Measurements from ENCODE around the gene RITA1. TPM values are rescaled to one million over a fixed set of nuclear protein-coding genes. Genes with fewer than 3 reads are reported as not detected.
A peak's percentile ranks its signal among the peaks of the same experiment; 100 is the strongest.

Gene RITA1
- total RNA-seq, 3 donors from 2014 or later: 24.6 to 31.0 (median 27.5) TPM

DNA sequence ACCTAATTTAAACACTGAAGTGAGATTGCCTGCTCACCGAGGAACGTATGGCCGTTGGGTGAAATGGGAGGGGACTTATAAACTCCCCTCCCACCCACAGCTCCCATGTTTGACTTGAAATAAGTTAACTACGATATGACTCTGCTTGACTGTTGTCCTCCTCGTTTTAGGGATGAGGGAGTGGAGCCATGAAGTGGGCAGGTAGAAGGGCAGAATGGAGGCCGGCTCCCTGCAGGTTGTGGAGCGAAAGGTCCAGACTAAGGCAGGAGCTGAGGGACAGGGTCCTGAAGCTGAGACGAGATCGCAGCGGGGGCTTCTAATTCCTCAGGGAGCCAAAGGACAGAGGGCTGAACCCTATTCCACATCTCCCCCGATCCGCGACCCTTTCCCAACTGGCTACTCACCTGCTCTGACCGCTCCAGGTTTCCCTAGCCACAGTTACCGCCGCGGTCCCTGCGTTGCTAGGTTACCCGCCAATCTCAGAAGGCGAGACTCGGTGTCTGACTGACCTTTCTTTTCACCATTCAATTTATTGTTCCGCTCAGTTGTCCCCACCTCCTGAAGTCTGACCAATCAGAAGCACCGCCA is 35.2 kb downstream of the RITA1 start:
- H3K4me3 Mint-ChIP-seq: peak overlapping the region; percentile 92
- ATAC-seq (no peak), DNase-seq (no peak)
- H3K36me3 Mint-ChIP-seq (ENCODE audit: insufficient read depth): no peaks in the 10 kb centered on the region
- H3K4me1 Mint-ChIP-seq (ENCODE audit: low read depth): peaks cover 36% of the 10 kb centered on the region
- H3K27me3 Mint-ChIP-seq (ENCODE audit: low read depth): no peaks in the 10 kb centered on the region
- H3K9me3 Mint-ChIP-seq: no peaks in the 10 kb centered on the region

DNA sequence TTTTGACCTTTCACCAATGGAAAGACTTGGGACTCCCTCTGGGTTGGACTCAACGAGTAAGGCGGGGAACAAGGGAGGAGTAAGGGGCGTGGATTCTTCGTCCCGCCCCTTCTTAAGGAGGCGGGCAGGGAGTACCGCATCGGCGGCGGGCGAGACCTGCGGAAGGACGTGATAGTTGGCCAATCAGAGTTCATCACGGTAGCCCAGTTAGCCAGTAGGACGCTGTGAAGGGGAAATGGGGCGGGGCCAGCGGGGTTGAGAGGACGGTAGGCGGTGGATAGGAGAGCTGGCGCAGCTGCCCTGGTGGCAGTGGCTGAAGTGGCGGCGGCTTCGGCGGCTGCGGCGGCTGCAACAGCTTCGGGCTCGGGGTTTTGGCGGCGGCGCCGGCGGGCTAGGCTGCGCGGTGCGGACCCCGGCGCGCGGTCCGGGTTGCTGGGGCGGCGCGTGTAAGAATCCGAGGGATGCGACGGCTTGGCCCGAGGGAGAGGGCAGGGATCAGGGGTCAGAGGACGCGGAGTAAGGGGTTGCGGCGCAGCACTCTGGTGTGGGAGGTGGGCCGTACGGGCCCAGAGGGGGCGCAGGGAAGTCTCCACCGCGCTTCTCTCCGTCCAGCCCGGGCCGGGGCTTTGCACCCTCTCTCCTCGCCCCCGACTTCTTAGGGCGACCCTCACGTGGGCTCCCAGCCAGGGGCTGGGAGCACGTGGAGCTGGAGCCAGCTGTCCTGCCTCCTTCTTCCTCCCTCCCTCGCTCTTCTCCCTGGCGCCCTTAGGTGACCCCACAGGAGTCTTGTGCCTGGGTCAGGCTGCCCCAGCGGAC is 35.9 kb downstream of the RITA1 start, which contains the start of gene TPCN1:
Gene TPCN1 (plus strand): TSS at position 284 of the 816 bp plus-strand sequence. CDS start 5,389 bp downstream, outside the sequence.
- Mint-ChIP-seq H3K36me3 (ENCODE audit: insufficient read depth) (no peaks in the 10 kb centered on the region), H3K27me3 (ENCODE audit: low read depth) (no peaks in the 10 kb centered on the region), H3K4me3 (peak within 1 kb of the TSS; percentile 92), H3K9me3 (no peaks in the 10 kb centered on the region), H3K4me1 (ENCODE audit: low read depth) (peaks cover 34% of the 10 kb centered on the region)
- peak; percentile 96 for ATAC-seq
- DNase-seq: peak; percentile 98

DNA sequence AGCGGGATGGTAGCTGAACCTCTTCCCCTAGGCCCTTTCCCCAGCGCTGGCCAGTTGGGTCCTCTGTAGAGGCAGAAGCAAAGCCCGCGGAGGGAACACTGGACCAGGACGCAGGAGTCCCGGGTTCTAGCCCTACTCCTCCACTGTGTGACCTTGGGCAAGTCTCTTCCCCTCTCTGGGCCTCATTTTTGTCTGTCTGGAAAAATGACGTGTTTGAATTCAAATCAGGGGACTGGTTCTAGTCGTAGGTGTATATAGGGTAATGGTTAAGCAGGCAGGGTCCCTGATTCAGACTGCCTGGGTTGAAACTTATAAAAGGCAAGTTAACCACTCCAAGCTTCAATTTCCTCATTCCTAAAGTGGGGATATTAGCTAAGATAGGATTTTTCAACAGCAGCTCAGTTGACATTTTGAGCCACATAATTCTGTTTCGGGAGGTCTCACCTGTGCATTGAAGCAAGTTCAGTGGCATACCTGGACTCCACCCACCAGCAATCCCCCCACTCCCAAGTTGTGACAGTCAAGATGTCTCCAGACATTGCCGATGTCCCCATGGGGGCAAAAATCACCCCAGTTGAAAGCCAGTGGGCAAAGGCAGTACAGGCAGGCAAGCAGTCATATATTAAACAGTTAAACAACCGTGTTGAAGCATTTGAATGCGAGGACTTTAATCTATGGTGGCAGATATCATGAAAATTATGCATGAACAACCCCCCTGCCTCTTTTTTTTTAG is 36.6 kb downstream of the RITA1 start:
- Mint-ChIP-seq H3K4me1 (ENCODE audit: low read depth) (peaks cover 32% of the 10 kb centered on the region), H3K36me3 (ENCODE audit: insufficient read depth) (no peaks in the 10 kb centered on the region)
- ATAC-seq: peak in 1 of 2 donors; percentile 2

DNA sequence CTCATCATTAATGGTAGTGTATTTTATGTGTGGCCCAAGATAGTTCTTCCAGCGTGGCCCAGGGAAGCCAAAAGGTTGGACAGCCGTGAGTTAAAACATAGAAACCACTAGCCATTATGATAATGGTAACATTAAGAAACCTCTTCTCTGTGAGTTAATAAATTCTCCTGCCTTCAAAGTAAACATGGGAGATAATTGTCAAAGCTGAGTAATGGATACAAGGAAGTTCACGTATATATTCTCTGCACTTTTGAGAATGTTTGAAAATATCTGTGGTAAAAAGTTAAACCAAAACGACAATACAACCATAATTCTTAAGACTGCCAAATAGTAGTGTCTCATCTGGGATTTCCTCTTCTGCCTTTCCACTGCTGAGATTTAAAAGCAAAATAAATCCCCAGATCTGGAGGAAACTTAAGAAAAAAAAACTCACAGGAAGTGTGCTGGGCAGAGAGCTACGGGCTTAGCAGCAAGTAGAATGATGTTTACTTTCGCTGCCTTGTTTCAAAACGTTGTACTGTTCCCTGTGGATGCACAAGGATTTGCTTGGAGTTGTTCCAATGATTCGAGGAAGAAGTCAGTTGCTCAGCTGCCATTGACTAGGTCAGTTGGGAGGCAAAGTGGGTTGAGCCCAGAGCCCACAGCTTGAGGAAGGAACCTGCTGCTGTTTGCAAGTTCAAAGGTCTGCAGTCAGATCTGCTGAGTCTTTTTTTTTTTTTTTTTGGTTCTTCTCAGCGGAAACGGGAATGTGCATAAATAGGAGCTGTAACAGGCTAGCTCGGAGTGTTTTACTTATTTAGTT is 37.4 kb downstream of the RITA1 start:
- Mint-ChIP-seq H3K4me1 (ENCODE audit: low read depth) (peaks cover 24% of the 10 kb centered on the region), H3K27me3 (ENCODE audit: low read depth) (no peaks in the 10 kb centered on the region), H3K9me3 (no peaks in the 10 kb centered on the region), H3K4me3 (peak overlapping the region; percentile 92), H3K36me3 (ENCODE audit: insufficient read depth) (no peaks in the 10 kb centered on the region)
- ATAC-seq: no peak
- no peak for DNase-seq

More for the DNA sequence above, 36.6 kb downstream of the RITA1 start:
- no peaks in the 10 kb centered on the region for H3K9me3 Mint-ChIP-seq
- no peak for DNase-seq
- peak overlapping the region; percentile 92 for H3K4me3 Mint-ChIP-seq
- no peaks in the 10 kb centered on the region for H3K27me3 Mint-ChIP-seq (ENCODE audit: low read depth)

DNA sequence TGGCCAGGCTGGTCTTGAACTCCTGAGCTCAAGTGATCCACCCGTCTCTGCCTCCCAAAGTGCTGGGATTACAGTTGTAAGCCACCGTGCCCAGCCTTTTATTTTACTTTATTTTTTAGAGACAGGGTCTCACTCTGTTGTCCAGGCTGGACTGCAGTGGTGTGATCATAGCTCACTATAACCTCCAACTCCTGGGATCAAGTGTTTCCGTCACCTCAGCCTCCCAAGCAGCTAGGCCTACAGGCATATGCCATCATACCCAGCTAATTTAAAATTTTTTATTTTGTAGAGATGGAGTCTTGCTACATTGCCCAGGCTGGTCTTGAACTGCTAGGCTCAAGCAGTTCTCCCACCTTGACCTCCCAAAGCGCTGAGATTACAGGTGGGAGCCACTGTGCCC is 39.4 kb downstream of the RITA1 start:
- ATAC-seq (no peak), DNase-seq (no peak)
- Mint-ChIP-seq H3K9me3 (no peaks in the 10 kb centered on the region), H3K4me1 (ENCODE audit: low read depth) (peaks cover 39% of the 10 kb centered on the region), H3K36me3 (ENCODE audit: insufficient read depth) (peaks cover 4% of the 10 kb centered on the region), H3K4me3 (no peak overlapping the region), H3K27me3 (ENCODE audit: low read depth) (no peaks in the 10 kb centered on the region)

DNA sequence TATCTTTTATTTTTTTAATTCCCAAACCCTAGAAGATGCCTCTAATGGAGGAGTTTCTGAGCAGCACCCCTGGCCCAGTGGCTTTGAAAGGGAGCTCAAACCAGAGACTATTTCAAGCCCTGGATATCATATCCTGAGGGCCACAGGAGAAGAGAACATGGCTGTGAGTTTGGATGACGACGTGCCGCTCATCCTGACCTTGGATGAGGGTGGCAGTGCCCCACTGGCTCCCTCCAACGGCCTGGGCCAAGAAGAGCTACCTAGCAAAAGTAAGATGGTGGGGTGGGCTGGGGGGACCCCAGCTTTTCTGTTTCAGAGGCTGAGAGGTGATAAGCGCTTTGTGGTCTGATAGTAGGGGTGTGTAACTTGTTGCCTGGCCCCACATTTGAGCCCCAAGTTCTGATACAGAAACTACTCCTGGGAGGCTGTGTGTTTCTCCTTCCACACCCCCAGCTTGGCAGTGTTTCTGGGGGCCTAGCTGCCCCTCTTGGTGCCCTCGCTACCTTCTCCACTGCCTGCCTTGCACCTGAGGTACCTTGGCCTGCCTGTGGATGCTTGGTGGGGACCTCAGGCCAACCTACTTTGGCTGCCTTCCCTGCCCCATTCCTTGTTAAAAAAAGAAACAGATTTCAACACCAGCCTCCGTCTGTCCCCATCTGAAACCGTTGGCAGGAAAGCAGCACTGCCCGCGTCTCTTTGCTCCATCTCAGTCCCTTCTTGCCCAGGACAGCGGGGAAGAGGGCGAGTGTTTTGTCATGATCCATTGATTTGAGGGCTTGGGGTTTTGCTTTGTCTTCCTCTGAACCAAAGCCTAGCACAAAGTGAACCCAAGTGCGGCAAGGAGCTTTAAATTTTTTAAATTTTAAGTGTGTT is 41.4 kb downstream of the RITA1 start:
- no peak overlapping the region for H3K4me3 Mint-ChIP-seq

DNA sequence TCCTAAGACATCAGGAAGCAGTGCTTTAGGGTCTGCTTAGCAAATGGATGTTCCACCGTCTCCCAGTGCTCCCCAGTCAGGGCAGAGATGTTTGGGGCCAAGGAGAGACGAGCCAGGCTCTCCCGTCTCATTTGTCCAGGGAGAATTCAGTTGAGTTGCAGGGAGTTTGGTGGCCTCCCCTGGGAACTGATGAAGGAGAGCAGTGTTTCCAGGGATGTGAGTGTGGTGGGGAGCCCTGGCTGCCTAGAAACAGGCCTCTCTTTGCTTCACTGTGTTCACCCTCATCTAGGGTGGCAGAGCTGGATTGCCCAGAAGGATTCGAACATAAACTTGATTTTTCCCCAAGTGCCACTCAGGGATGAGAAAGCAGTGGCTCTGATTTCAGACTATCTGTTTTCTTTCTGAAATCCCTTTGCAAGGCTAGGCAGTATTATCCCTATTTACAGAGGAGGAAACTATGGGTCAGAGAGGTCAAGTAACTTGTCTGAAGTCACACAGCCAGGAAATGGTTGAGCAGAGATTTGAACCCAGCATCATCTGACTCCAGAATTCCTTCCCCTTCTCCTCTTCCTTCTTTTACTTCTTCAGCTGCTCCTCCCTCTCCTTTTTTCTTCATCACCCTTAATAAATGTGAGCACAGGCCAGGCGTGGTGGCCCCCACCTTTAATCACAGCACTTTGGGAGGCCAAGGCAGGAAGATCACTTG is 42.3 kb downstream of the RITA1 start:
- DNase-seq (no peak), ATAC-seq (no peak)
- H3K9me3 Mint-ChIP-seq: no peaks in the 10 kb centered on the region
- no peak overlapping the region for H3K4me3 Mint-ChIP-seq
- peaks cover 12% of the 10 kb centered on the region for H3K36me3 Mint-ChIP-seq (ENCODE audit: insufficient read depth)
- no peaks in the 10 kb centered on the region for H3K27me3 Mint-ChIP-seq (ENCODE audit: low read depth)
- H3K4me1 Mint-ChIP-seq (ENCODE audit: low read depth): peaks cover 45% of the 10 kb centered on the region

More for the DNA sequence above, 41.4 kb downstream of the RITA1 start:
- DNase-seq (no peak), ATAC-seq (no peak)
- H3K4me1 Mint-ChIP-seq (ENCODE audit: low read depth): peaks cover 47% of the 10 kb centered on the region
- H3K36me3 Mint-ChIP-seq (ENCODE audit: insufficient read depth): peaks cover 12% of the 10 kb centered on the region
- no peaks in the 10 kb centered on the region for H3K27me3 Mint-ChIP-seq (ENCODE audit: low read depth)
- H3K9me3 Mint-ChIP-seq: no peaks in the 10 kb centered on the region

DNA sequence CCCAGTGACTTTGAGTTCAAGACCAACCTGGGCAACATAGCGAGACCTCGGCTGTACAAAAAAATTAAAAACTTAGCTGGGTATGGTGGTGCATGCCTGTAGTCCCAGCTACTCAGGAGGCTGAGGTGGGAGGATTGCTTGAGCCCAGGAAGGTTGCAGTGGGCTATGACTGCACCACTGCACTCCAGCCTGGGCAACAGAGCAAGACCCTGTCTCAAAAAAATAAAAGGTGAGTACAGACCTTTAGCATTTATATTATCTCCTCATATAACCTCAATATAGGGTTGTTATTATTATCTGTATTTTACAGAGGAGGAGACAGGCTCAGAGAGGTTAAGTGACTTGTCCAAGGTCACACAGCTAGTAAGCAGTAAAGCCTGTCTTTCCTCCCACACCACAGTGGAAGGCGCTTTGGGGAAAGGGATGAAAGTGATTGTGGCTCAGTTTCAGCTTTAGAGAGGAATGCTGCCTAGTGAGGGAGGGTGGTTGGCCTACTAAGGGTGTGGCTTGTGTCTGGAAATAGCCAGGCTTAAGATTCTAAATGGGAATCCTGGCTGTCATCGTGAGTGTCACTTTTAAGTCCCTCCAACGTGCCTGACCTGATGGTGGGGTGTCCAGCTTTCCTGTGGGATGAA is 43.0 kb downstream of the RITA1 start:
- no peak for ATAC-seq
- H3K9me3 Mint-ChIP-seq: no peaks in the 10 kb centered on the region
- no peak overlapping the region for H3K4me3 Mint-ChIP-seq
- peaks cover 14% of the 10 kb centered on the region for H3K36me3 Mint-ChIP-seq (ENCODE audit: insufficient read depth)
- DNase-seq: no peak
- H3K4me1 Mint-ChIP-seq (ENCODE audit: low read depth): peaks cover 47% of the 10 kb centered on the region
- no peaks in the 10 kb centered on the region for H3K27me3 Mint-ChIP-seq (ENCODE audit: low read depth)

DNA sequence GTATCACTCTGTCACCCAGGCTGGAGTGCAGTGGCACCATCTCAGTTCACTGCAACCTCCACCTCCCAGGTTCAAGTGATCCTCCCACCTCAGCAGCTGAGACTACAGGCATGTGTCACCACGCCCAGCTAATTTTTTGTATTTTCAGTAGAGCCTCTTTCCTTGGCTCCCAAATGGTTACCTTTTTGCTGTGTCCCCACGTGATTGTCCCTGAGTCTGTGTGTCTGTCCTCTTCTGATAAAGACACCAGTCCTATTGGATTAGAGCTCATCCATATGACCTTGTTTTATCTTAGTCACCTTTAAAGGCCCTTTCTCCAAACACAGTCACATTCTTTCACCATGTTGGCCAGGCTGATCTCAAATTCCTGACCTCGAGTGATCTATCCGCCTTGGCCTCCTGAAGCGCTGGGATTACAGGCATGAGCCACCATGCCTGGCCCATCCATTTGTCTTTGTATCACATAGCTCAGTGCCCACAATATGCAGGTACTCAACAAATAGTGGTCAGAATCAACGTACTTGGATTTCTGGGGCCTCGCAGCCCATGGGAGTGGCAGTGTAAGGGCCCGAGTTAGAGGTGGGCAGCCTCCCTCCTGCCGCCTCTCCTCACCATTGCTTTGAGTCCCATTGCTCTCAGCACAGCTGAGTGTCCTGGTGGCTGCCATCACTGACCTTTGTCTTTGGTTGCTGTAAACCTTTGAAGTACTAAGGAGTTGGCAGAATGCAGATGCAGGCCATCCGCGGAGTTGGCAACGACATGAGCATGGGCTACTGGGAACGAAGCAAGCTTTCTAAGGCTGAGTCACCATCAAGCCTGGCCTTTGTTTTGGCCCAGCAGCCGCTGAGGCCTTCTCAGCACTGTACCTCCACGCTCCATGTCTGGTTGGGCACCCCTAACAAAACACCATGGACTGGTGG is 45.1 kb downstream of the RITA1 start:
- peak overlapping the region; percentile 42 for H3K4me3 Mint-ChIP-seq
- H3K9me3 Mint-ChIP-seq: no peaks in the 10 kb centered on the region
- peaks cover 15% of the 10 kb centered on the region for H3K36me3 Mint-ChIP-seq (ENCODE audit: insufficient read depth)
- no peaks in the 10 kb centered on the region for H3K27me3 Mint-ChIP-seq (ENCODE audit: low read depth)
- peak in 1 of 2 donors; percentile 1 for ATAC-seq
- H3K4me1 Mint-ChIP-seq (ENCODE audit: low read depth): peaks cover 48% of the 10 kb centered on the region
- DNase-seq: no peak

DNA sequence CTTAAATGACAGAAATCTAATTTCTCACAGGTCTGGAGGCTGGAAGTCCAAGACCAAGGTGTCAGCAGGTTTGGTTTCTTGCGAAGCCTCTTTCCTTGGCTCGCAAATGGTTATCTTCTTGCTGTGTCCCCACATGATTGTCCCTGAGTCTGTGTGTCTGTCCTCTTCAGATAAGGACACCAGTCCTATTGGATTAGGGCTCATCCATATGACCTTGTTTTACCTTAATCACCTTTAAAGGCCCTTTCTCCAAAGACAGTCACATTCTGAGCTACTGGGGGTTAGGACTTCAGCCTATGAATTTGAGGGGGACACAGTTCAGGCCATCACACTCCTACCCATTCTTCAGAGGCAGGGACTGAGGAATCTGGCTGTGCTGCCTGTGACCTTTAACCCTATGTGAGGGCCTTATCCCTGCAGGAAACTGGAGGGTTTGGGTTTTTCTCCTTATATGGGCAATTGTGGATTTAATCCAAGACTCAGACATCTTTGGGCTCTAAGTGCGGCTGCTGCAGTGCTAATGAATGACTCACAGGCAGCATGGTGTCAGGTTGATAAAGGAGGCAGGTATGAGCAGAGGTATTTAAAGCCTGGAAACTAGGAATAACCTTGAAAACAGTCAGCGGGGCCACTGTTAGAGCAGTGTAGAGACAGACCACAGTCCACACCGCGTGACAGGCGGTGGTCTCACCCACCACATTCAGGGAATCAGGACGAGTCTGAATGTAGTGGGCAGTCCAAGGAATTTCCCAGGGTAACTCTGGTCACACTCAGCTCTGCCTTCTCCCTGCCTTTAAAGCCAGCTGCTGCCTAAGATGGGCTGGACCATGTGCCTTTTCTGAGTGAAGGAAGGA is 45.9 kb downstream of the RITA1 start:
- ATAC-seq (no peak), DNase-seq (no peak)
- Mint-ChIP-seq H3K9me3 (no peaks in the 10 kb centered on the region), H3K4me3 (no peak overlapping the region), H3K4me1 (ENCODE audit: low read depth) (peaks cover 51% of the 10 kb centered on the region), H3K27me3 (ENCODE audit: low read depth) (no peaks in the 10 kb centered on the region), H3K36me3 (ENCODE audit: insufficient read depth) (peaks cover 15% of the 10 kb centered on the region)

Data from activated T-cell treated with anti-CD3 and anti-CD28 coated beads, Interleukin-2, amount 50 U/mL, for 4 hours (primary cell).